Glutamatergic neuron (in vitro differentiated cells): Measurements from ENCODE around the gene PFKM. TPM values are rescaled to one million over a fixed set of nuclear protein-coding genes. Genes with fewer than 3 reads are reported as not detected.

Experiments
- DNase-seq: peaks from one replicate; pipeline ENCODE4 v3.0.0; 2022
- H3K27ac Mint-ChIP-seq: one replicate; pipeline ENCODE4 v1.8.0; 2020; ENCODE audit warnings: mild to moderate bottlenecking, mixed read lengths, inconsistent platforms; ENCODE audit not compliant: unreplicated experiment
- H3K27me3 Mint-ChIP-seq: one replicate; pipeline ENCODE4 v1.8.0; 2020; ENCODE audit warnings: mild to moderate bottlenecking, moderate library complexity, mixed read lengths, inconsistent platforms; ENCODE audit not compliant: unreplicated experiment
- H3K36me3 Mint-ChIP-seq: one replicate; pipeline ENCODE4 v1.8.0; 2020; ENCODE audit warnings: mild to moderate bottlenecking, mixed read lengths, inconsistent platforms; ENCODE audit not compliant: unreplicated experiment
- H3K4me1 Mint-ChIP-seq: one replicate; pipeline ENCODE4 v1.8.0; 2020; ENCODE audit warnings: mild to moderate bottlenecking, low read depth, mixed read lengths, inconsistent platforms; ENCODE audit not compliant: unreplicated experiment
- H3K4me3 Mint-ChIP-seq: one replicate; pipeline ENCODE4 v1.8.0; 2020; ENCODE audit warnings: mild to moderate bottlenecking, mixed read lengths, inconsistent platforms; ENCODE audit not compliant: unreplicated experiment
- H3K9me3 Mint-ChIP-seq: one replicate; pipeline ENCODE4 v1.8.0; 2020; ENCODE audit warnings: mild to moderate bottlenecking, moderate library complexity, mixed read lengths, inconsistent platforms; ENCODE audit not compliant: unreplicated experiment
- total RNA-seq: library from RNA; stranded (reverse); fragmentation: NEBNext Ultra II Directional; extraction: Animal tissue kit (Norgen Biotek cat#: 25700); gene quantifications from one replicate; pipeline ENCODE4 v1.2.1, GENCODE V29; 2021; ENCODE audit not compliant: unreplicated experiment
- TF ChIP-seq, protein P1 (sequence below): fragments of 200-600 bp; sonication (generic); IDR thresholded peaks from one replicate; pipeline ENCODE4 v1.5.0; 2021; ENCODE audit not compliant: partially characterized antibody, unreplicated experiment

The PFKM gene
- total RNA-seq, 1 donor from 2014 or later, result 169 TPM

DNA sequence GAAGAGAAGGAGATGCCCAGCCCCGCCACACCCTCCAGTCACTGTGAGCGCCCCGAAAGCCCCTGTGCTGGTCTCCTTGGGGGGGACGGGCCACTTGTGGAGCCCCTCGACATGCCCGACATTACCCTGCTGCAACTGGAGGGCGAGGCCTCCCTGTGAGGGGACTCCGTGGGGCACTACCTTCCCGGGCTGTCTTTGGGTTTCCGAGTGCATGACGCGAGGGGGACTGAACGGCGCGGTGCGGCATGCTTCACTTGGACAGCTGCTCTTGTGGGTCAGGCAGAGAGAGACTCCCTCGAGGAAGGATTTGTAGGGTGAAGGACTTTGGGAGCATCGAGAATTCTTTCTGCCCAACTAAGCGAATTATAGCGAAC, 65.4 kb downstream of the PFKM start:
- peak overlapping the region; percentile 79 for H3K27ac Mint-ChIP-seq

GRCh38 chr12:48185181-48185919, 66.2 kb downstream of the PFKM start:
- peak overlapping the region; percentile 78 for H3K27ac Mint-ChIP-seq
- TF ChIP-seq, protein P1, sequence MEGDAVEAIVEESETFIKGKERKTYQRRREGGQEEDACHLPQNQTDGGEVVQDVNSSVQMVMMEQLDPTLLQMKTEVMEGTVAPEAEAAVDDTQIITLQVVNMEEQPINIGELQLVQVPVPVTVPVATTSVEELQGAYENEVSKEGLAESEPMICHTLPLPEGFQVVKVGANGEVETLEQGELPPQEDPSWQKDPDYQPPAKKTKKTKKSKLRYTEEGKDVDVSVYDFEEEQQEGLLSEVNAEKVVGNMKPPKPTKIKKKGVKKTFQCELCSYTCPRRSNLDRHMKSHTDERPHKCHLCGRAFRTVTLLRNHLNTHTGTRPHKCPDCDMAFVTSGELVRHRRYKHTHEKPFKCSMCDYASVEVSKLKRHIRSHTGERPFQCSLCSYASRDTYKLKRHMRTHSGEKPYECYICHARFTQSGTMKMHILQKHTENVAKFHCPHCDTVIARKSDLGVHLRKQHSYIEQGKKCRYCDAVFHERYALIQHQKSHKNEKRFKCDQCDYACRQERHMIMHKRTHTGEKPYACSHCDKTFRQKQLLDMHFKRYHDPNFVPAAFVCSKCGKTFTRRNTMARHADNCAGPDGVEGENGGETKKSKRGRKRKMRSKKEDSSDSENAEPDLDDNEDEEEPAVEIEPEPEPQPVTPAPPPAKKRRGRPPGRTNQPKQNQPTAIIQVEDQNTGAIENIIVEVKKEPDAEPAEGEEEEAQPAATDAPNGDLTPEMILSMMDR, result no peak
- H3K4me3 Mint-ChIP-seq, result peak overlapping the region; percentile 92
- peaks cover 18% of the 10 kb centered on the region for H3K27me3 Mint-ChIP-seq
- DNase-seq, result peak; percentile 32
- H3K36me3 Mint-ChIP-seq, result peaks cover 7% of the 10 kb centered on the region
- peaks cover 16% of the 10 kb centered on the region for H3K4me1 Mint-ChIP-seq
- peaks cover 14% of the 10 kb centered on the region for H3K9me3 Mint-ChIP-seq

More for the DNA sequence above, 65.4 kb downstream of the PFKM start:
- H3K36me3 Mint-ChIP-seq, result peaks cover 7% of the 10 kb centered on the region
- peaks cover 13% of the 10 kb centered on the region for H3K4me1 Mint-ChIP-seq
- H3K9me3 Mint-ChIP-seq, result peaks cover 12% of the 10 kb centered on the region
- peaks cover 17% of the 10 kb centered on the region for H3K27me3 Mint-ChIP-seq
- no peak for DNase-seq
- peak overlapping the region; percentile 92 for H3K4me3 Mint-ChIP-seq
- TF ChIP-seq, protein P1, result no peak

DNA sequence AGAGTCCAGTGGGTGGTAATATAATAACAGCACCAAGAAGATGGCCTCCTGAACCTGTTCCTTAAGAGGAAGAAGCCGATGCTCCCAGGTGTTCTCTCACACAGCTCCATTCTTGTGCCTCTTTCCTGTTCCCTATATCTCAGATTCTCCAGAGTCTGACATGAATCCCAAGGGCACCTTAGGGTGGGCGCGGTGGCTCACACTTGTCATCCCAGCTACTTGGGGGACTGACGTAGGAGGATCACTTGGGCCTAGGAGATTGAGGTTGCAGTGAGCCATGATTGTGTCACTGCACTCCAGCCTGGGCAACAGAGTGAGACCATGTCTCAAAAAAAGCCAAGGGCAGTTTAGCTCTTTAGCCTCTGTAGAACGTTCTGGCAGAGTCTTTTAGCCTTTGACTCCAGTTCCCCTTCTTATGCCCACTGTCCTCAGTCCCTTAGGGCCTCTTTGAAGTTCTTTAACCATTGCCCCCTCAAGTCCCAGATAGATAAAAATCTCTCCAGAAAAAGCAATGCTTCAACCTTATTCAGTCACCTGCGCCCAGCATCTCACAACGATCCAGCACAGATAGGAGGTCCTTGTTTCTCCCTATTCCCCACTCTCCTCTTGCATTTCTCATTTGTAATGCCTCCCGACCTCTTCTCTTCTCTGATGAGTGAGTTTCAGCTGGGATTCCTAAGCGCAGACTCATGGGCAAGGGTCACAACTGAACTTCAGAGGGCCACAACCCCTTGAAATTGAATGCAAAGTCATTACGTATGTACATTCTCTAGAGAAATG, 68.9 kb downstream of the PFKM start:
- Mint-ChIP-seq H3K27me3 (peaks cover 14% of the 10 kb centered on the region), H3K27ac (no peak overlapping the region), H3K4me1 (peaks cover 12% of the 10 kb centered on the region), H3K9me3 (peaks cover 9% of the 10 kb centered on the region), H3K36me3 (peaks cover 7% of the 10 kb centered on the region), H3K4me3 (no peak overlapping the region)
- no peak for DNase-seq
- TF ChIP-seq, protein P1, result no peak

DNA sequence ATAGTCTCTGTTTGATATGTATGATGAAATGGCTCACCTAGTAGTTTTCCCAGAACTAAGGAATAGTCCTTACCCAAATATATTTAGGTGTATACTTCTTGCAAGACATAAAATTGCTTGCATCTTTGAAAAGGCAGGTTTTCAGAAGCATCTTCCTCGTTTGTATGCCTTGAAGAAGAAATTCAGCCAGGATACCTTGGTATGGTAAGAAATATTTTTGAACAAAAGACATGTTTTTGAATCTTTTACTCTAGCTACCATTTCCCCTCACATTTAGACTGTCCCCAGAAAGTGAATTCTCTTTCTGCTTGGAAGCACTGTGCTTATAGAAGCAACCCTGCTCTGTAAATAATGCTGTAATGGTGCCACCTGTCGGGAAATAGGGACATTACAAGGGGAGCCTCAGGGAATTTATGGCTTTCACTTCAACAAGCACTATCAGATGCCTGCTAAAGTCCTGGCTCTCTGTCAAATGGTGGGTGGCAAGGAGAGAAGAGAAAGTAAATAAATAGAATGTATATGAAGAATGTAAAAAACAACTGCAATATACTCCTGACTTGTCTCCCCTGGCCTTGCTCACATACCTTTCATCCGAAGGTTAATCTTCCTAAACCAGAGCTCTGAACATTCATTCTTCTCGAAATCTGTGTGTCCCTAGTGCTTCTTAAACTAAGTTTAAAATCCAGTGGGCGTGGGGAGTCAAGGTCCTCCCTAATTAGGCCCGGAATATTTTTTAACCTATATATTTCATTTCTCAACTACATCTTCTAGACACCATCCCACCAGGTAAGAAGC, 70.4 kb downstream of the PFKM start:
- no peak overlapping the region for H3K4me3 Mint-ChIP-seq
- H3K4me1 Mint-ChIP-seq, result peaks cover 12% of the 10 kb centered on the region
- H3K27me3 Mint-ChIP-seq, result peaks cover 13% of the 10 kb centered on the region
- no peak overlapping the region for H3K27ac Mint-ChIP-seq
- peak; percentile 75 for DNase-seq
- peaks cover 7% of the 10 kb centered on the region for H3K36me3 Mint-ChIP-seq
- TF ChIP-seq, protein P1, result peak; percentile 88
- H3K9me3 Mint-ChIP-seq, result peaks cover 11% of the 10 kb centered on the region
